DMS 273 (cell line): Measurements from ENCODE around the gene ALB.
"Not testable (repeated sequence)": the region's sequence is repeated elsewhere in the genome, so short reads cannot be mapped to it uniquely, and the experiment has no call there.

Source experiments
- DNase-seq: peaks from one replicate; lab custom pipeline; 2025; ENCODE audit not compliant: unreplicated experiment; lab: John Stamatoyannopoulos, UW

The ALB gene

GRCh38 chr4:73404042-73404441 is at the start of gene ALB:
Gene ALB (plus strand): TSS chr4:73404287. CDS start chr4:73404328, 41 bp downstream.
- DNase-seq, result no peak

- not testable (repeated sequence) for DNase-seq
Measured at GRCh38 chr4:73357174-73357573, 46.9 kb upstream of the ALB start.

- not testable (repeated sequence) for DNase-seq
Measured at GRCh38 chr4:73369506-73370199, 34.4 kb upstream of the ALB start.

- no peak for DNase-seq
Measured at GRCh38 chr4:73375328-73375741, 28.8 kb upstream of the ALB start.

GRCh38 chr4:73376251-73376650 is 27.8 kb upstream of the ALB start:
- no peak for DNase-seq

- no peak for DNase-seq
Measured at GRCh38 chr4:73376976-73377375, 27.1 kb upstream of the ALB start.

- no peak for DNase-seq
Measured at GRCh38 chr4:73378887-73379286, 25.2 kb upstream of the ALB start.

GRCh38 chr4:73379946-73380345 is 24.1 kb upstream of the ALB start:
- DNase-seq, result no peak

- no peak for DNase-seq
Measured at GRCh38 chr4:73381214-73381613, 22.9 kb upstream of the ALB start.

- DNase-seq, result no peak
Measured at GRCh38 chr4:73383452-73383851, 20.6 kb upstream of the ALB start.

- DNase-seq, result no peak
Measured at GRCh38 chr4:73387552-73387951, 16.5 kb upstream of the ALB start.

GRCh38 chr4:73388887-73389286 is 15.2 kb upstream of the ALB start:
- no peak for DNase-seq

GRCh38 chr4:73389663-73390062 is 14.4 kb upstream of the ALB start:
- DNase-seq, result not testable (repeated sequence)

- no peak for DNase-seq
Measured at GRCh38 chr4:73391774-73392173, 12.3 kb upstream of the ALB start.

- no peak for DNase-seq
Measured at GRCh38 chr4:73392936-73393335, 11.2 kb upstream of the ALB start.

- DNase-seq, result no peak
Measured at GRCh38 chr4:73396304-73396703, 7.8 kb upstream of the ALB start.

GRCh38 chr4:73396993-73397972 is 6.8 kb upstream of the ALB start:
- DNase-seq, result no peak

- DNase-seq, result no peak
Measured at GRCh38 chr4:73401412-73401811, 2.7 kb upstream of the ALB start.

GRCh38 chr4:73404457-73404856 is 370 bp downstream of the ALB start:
- no peak for DNase-seq

- DNase-seq, result no peak
Measured at GRCh38 chr4:73405138-73405537, 1.1 kb downstream of the ALB start.

GRCh38 chr4:73406548-73406875 is 2.4 kb downstream of the ALB start:
- DNase-seq, result no peak

- DNase-seq, result no peak
Measured at GRCh38 chr4:73407227-73407673, 3.2 kb downstream of the ALB start.
